KG1 (cell line): ENCODE results near the gene C1orf74.

Experiments
- DNase-seq: peaks from one replicate; lab custom pipeline; 2025; lab: John Stamatoyannopoulos, UW

The C1orf74 gene

DNA sequence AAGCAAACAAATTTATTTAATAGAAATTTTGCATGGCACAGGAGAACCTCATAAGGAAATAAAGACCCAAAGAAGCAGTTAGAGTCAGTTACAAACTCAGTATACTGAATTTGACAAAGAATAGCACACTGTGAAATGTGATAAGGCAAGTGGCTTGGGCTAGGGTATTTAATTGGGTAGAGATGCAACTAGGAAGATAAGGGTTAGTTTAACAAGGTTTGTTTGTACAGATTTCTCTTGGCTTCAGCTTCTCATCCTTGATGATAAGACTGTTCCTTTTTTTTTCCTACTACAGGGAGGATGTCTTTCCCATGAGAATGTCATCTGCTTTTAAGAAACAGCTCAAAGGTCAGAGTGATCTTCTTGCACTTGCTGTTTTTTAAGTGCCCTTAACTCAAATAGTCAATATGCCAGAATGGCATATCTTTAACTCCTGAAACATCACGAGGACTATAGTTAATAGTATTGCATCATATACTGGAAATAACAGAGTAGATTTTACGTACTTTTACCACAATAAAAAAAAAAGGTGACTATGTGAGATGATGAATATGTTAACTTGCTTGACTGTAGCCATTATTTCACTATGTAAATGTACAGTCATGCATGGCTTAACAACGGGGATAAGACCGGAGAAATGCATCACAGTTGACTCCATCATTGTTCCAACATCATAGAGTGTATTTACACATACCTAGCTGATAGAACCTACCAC lies 37.8 kb downstream of the C1orf74 start:
- no peak for DNase-seq

DNA sequence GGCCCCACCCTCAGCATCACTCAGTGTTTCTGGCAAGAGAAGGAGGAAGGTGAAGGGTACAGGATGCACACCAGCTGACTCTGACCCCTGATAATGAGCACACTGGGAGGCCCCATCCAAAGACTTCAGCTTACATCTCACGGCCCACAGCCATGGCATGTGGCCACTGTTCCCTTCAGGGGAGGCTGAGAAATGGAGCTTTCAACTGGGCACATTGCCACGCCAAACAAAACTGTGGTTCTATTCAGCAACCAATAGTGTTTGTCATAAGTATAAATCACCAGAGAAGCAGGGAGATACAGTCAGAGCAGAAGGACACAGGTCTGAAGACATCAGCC lies 41.2 kb downstream of the C1orf74 start:
- DNase-seq = no peak

DNA sequence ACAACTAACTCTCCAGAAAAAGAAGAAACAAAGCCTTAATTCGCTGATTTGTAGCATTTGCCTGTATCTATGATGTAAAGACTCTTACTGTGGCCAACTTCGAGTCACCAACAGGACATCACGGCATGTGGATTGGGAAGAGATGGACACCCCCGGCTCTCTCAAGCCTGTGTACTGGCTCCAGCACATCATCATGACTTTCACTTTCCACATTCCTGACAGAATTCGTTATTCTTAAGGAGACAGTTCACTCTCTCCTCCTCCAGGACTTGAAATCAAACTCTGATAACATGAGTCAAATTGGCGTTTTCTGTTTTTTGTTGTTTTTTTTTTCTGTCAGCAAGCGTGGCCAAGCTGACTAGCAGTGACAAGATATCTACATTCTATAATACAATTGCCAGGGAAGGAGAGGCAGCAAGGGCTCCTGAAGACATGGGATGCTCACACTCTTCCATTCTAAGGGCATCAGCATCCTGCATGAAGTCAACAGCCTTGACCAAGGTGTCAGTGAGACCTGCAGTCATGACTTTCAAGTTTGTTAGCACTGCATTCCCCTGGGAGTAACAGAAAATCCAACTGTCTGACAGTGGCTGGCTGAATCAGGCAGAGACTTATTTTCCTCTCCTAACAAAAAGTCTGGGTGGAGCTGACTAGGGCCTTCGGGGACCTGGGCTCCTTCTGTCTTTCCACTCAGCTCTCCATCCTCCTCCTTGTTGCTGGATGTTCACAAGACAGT lies 41.8 kb downstream of the C1orf74 start:
- DNase-seq = no peak

DNA sequence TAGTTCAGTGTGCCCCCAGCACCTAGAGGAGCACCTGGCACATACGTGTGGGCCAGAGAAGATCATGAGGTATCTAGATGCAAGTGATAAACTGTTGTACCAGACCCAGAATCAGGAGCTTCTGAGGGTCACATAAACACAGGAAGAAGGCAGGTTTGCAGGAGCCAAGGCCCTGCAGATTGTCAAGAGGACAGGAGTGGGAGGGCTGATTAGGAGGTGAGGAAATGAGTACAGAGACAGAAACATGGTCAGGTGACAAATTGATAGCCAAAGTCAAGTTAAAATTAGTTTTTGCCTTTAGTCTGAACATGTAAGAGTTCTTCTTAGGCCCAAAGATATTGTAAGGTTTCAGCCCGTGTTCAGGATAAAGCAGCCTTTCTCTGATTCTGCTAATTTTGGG lies 42.5 kb downstream of the C1orf74 start:
- DNase-seq = no peak

DNA sequence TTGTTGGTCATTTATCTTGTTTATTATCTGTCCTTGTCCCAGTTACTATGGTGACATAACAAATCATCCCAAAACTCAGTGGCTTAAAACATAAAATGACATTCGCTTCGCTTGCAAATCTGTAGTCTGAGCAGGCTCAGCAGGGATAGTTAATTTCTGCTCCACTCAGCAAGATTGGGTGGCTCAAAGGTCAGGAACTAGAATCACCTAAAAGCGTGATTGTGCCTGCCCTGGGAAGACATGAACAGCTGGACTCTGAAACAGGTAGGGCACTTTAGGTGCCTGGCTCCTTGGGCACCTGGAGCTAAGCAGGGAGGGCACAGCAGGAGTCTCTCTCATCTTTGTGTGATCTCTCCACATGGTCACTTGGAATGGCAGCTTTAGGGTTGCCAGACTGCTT lies 43.2 kb downstream of the C1orf74 start:
- DNase-seq = no peak

DNA sequence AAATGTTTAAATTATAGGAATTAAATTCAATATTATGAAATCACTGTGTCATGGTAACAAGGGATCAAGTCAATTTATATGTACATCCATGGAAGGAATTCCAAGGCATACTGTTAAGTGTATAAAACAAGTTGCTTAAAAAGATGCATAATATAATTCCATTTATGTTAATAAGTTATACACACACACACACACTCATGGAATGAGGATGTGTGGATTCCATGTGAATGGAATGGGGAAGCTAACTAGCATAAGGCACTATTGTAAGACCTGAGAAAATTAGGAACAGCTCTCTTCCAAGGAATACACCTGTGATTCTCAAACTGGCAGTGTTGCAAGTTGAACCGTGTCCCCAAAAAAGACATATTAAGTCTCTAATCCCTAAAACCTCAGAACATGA lies 46.1 kb downstream of the C1orf74 start:
- DNase-seq = no peak

DNA sequence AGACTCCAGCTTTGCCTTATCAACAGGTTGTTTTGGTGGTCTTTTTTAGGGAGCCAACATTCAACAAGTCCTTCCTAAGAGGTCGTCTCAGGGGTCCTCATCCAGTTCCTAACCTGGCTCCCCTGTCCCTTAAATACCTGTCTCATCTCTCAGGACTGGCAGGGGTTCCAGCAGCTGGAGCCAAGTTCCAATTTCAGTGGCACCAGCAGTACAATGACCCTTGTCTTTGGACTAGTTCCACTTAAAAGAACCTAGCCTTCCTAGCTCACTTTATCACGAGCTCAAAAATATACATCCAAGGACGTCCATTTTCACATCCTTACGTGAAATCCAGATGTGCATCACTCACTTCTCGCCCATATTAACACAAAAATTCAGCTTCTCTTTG lies 47.2 kb downstream of the C1orf74 start:
- DNase-seq = no peak

DNA sequence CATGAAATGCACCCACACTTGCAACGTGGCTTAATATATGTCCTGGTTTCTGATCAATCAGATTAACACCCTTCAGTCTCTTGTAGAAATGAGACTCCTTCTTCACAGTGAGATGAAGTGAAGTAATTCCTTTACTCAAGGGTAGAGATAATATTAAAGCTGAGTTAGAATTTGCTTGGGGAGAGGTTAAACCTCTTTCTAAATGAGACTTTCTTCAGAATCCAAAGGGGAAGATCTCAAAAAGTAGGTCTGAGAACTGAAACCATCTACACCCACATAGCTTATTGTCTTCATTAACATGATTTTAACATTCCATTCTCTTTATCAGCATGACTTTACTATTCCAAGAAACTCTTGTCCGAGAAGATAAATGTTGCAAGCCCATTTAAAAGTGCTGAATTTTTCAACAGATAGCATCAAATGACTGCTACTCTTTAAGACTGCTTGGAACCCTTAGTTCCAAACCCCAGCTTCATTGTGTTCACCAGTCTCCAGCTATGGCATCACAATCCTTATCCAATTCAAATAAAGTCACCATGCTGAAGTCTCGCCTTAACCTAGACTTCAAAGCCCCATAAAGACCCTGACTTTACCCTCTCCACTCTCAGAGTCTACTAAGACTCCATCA lies 47.8 kb downstream of the C1orf74 start:
- DNase-seq = no peak

DNA sequence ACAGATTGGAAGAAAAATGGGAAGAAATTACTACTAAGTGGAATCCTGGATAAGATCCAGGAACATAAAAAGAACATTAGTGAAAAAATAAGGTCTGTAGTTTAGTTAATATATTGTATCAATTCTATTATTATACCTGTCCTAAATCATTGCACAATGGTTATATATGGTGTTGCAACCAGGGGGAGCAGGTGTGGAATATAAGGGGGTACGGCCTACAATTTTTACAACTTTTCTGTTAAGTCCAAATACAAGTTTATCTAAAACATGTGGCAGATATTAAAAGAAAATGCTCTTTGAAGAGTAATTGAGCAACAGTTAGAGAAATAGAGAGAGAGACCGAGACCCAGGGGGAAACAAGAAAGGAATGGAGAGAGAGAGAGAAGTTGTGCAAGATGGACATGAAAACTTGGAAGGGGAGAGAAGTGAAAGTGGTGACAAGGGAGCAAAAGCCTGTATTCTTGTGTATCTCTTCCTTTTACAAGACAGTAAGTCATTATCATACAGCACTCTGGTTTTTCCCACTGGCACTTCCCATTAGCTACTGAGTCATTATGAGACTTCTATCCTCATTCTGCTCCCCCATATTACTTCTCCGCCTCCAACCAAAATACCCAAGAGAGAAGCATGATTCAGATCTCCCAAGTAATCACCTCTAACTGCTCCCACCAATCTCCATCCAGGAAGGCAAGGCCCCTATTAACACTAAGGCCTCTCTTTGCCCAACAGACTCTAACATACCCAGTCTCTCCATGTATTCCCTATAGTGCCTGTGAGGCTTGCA lies 50.8 kb downstream of the C1orf74 start:
- no peak for DNase-seq

DNA sequence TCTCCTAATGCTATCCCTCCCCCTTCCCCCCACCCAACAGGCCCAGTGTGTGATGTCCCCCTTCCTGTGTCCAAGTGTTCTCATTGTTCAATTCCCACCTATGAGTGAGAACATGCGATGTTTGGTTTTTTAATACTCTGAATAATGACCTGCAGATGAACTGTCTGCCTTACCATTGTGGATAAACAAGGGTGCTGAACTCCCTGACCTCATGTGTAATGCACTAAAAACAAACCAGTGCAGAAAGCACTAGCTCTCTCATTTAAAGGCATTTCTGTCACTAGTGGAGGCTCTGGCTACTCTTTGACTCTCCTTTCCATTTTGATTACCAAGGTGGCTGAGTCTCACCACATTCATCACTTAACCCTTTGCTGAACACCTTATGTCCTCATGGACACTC lies 51.6 kb downstream of the C1orf74 start:
- DNase-seq = no peak

DNA sequence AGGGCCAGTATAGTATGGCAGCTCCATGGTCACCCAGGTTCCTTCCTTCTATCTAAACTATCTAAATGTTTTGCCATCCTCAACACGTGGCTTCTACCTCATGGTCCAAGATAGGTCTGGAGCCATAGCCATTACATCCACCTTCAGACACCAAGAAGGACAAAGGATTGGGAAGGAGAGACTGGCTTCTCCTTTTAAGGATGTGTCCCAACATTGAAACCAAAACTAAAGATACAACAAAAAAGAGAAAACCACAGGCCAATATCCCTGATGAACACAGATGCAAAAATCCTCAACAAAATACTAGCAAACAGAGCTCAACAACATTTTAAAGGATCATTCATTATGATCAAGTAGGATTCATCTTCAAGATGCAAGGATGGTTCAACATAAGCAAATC lies 54.9 kb downstream of the C1orf74 start:
- no peak for DNase-seq
